GM23338 (cell line): Measurements from ENCODE around the gene BST2. TPM values are rescaled to one million over a fixed set of nuclear protein-coding genes. Genes with fewer than 3 reads are reported as not detected.

Experiments used
- ATAC-seq: fragments of 200-7000 bp; cut with Tn5 transposase; 3 replicates; pipeline ENCODE4 v1.9.1; 2020
- DNase-seq: peaks from one replicate; pipeline ENCODE4 v3.0.0-alpha.2; 2015; ENCODE audit warnings: low spot score
- H2AFZ ChIP-seq: fragments of 200-600 bp; sonication (generic); 2 replicates; pipeline ENCODE4 v1.8.0; 2016; ENCODE audit warnings: antibody characterized with exemption, mild to moderate bottlenecking, moderate library complexity
- H3F3A ChIP-seq: fragments of 200-600 bp; sonication (generic); replicated peaks from 2 replicates; pipeline ENCODE4 v1.8.0; 2017; ENCODE audit warnings: antibody characterized with exemption, mixed run types, low read depth
- H3K27ac ChIP-seq: fragments of 200-600 bp; sonication (generic); 2 replicates; pipeline ENCODE4 v1.6.1; 2016; ENCODE audit warnings: low read depth
- H3K27me3 ChIP-seq: fragments of 200-600 bp; sonication (generic); 2 replicates; pipeline ENCODE4 v1.8.0; 2016; ENCODE audit warnings: mild to moderate bottlenecking, mixed run types, moderate library complexity; ENCODE audit not compliant: insufficient read depth
- H3K36me3 ChIP-seq: fragments of 200-600 bp; sonication (generic); 2 replicates; pipeline ENCODE4 v1.8.0; 2016; ENCODE audit warnings: mild to moderate bottlenecking; ENCODE audit not compliant: insufficient read depth
- H3K4me1 ChIP-seq: fragments of 200-600 bp; sonication (generic); 2 replicates; pipeline ENCODE4 v1.8.0; 2016; ENCODE audit warnings: mild to moderate bottlenecking, moderate library complexity; ENCODE audit not compliant: insufficient read depth
- H3K4me2 ChIP-seq: fragments of 200-600 bp; sonication (generic); 2 replicates; pipeline ENCODE4 v1.7.1; 2017; ENCODE audit warnings: mixed run types
- H3K4me3 ChIP-seq: fragments of 200-600 bp; sonication (generic); 2 replicates; pipeline ENCODE4 v1.6.1; 2016; ENCODE audit warnings: mixed run types
- H3K79me2 ChIP-seq: fragments of 200-600 bp; sonication (generic); replicated peaks from 2 replicates; pipeline ENCODE4 v1.8.0; 2017; ENCODE audit warnings: mild to moderate bottlenecking; ENCODE audit not compliant: insufficient read depth
- H3K9me2 ChIP-seq: fragments of 200-600 bp; sonication (generic); 2 replicates; pipeline ENCODE4 v1.8.0; 2017; ENCODE audit not compliant: insufficient read depth
- H4K20me1 ChIP-seq: fragments of 200-600 bp; sonication (generic); replicated peaks from 2 replicates; pipeline ENCODE4 v1.8.0; 2017; ENCODE audit warnings: mild to moderate bottlenecking; ENCODE audit not compliant: insufficient read depth
- H3K27ac Mint-ChIP-seq: 2 replicates; pipeline ENCODE4 v1.8.0; 2020; ENCODE audit warnings: inconsistent platforms, mild to moderate bottlenecking, moderate library complexity, mixed read lengths
- H3K27me3 Mint-ChIP-seq: 3 replicates; pipeline ENCODE4 v1.8.0; 2022; ENCODE audit warnings: low read depth, mild to moderate bottlenecking, moderate library complexity, mixed read lengths, inconsistent platforms; ENCODE audit not compliant: insufficient read depth, poor library complexity
- H3K36me3 Mint-ChIP-seq: 3 replicates; pipeline ENCODE4 v1.8.0; 2021; ENCODE audit warnings: low read depth, mild to moderate bottlenecking, inconsistent platforms, moderate library complexity, mixed read lengths
- H3K4me1 Mint-ChIP-seq: 3 replicates; pipeline ENCODE4 v1.8.0; 2020; ENCODE audit warnings: mild to moderate bottlenecking, inconsistent platforms, mixed read lengths
- H3K4me3 Mint-ChIP-seq: 3 replicates; pipeline ENCODE4 v1.8.0; 2021; ENCODE audit warnings: moderate library complexity, mild to moderate bottlenecking, inconsistent platforms, mixed read lengths
- H3K9me3 Mint-ChIP-seq: 3 replicates; pipeline ENCODE4 v1.8.0; 2020; ENCODE audit warnings: moderate library complexity, mild to moderate bottlenecking, inconsistent platforms, mixed read lengths
- EZH2 ChIP-seq: fragments of 200-600 bp; sonication (generic); IDR thresholded peaks from one replicate; pipeline ENCODE4 v1.8.0; 2017; ENCODE audit warnings: antibody characterized with exemption, mild to moderate bottlenecking, low read depth; ENCODE audit not compliant: unreplicated experiment
- JUNB ChIP-seq: IDR thresholded peaks from one replicate; pipeline ENCODE4 v1.6.1; 2016; ENCODE audit warnings: antibody characterized with exemption; ENCODE audit not compliant: unreplicated experiment
- NANOG ChIP-seq: IDR thresholded peaks from 2 replicates; pipeline ENCODE4 v1.6.1; 2016; ENCODE audit warnings: antibody characterized with exemption, borderline replicate concordance
- POLR2AphosphoS5 ChIP-seq: IDR thresholded peaks from 2 replicates; pipeline ENCODE4 v1.6.1; 2016; ENCODE audit warnings: antibody characterized with exemption, low read depth
- STAT1 ChIP-seq: IDR thresholded peaks from one replicate; pipeline ENCODE4 v1.6.1; 2016; ENCODE audit warnings: antibody characterized with exemption; ENCODE audit not compliant: unreplicated experiment
- ZNF462 ChIP-seq: fragments of 250-450 bp; sonication (Bioruptor Pico); IDR thresholded peaks from 2 replicates; pipeline ENCODE4 v1.5.0; 2020; ENCODE audit warnings: mild to moderate bottlenecking, moderate library complexity
- polyA plus RNA-seq: library from polyadenylated mRNA; unstranded; fragments of >200 nt; fragmentation: Nextera tagmentation; extraction: Ambion mirVana; gene quantifications from 2 replicates; pipeline ENCODE4 v1.2.1, GENCODE V29; 2016
- total RNA-seq: library from RNA; depleted of rRNA; stranded (reverse); fragments of >200 nt; shearing (Covaris generic); gene quantifications from 2 replicates; pipeline ENCODE4 v1.2.3, GENCODE V29; 2014

BST2 gene
- total and polyA plus RNA-seq, 2 experiments from 2014 or later: 24.9 to 33.9 TPM

- Histone ChIP-seq H3K36me3 (no peaks in the 10 kb centered on the region), H3K4me2 (peak overlapping the region; percentile 85), H3K4me1 (peaks cover 17% of the 10 kb centered on the region), H3F3A (0 out of 2 replicates have a peak, but pooled peaks cover 7% of the 10 kb centered on the region), H3K27me3 (no peaks in the 10 kb centered on the region), H3K9me2 (no peaks in the 10 kb centered on the region), H3K79me2 (no peaks in the 10 kb centered on the region), H3K27ac (peak overlapping the region; percentile 90), H2AFZ (peak overlapping the region; percentile 63; the same call in 1 of the 2 replicates), H3K4me3 (peak overlapping the region; percentile 62), H4K20me1 (no peaks in the 10 kb centered on the region)
- Mint-ChIP-seq H3K36me3 (peaks cover 9% of the 10 kb centered on the region; the same call in 2 of the 3 replicates), H3K27me3 (peaks cover 12% of the 10 kb centered on the region), H3K27ac (peak overlapping the region; percentile 95), H3K9me3 (no peaks in the 10 kb centered on the region), H3K4me1 (peaks cover 28% of the 10 kb centered on the region), H3K4me3 (peak overlapping the region; percentile 83)
- peak; percentile 92 for DNase-seq
- peak; percentile 81 for ATAC-seq
- TF ChIP-seq JUNB (no peak), POLR2AphosphoS5 (peak; percentile 50)
Measured at GRCh38 chr19:17402982-17403855, 2.2 kb downstream of the BST2 start.

- peaks cover 9% of the 10 kb centered on the region; the same call in 1 of the 3 replicates for H3K36me3 Mint-ChIP-seq
Measured at GRCh38 chr19:17401628-17402027, 3.8 kb downstream of the BST2 start.

GRCh38 chr19:17398902-17399527 is 6.4 kb downstream of the BST2 start:
- H3K27ac Mint-ChIP-seq: no peak overlapping the region
- H3K27me3 Mint-ChIP-seq: peaks cover 18% of the 10 kb centered on the region
- H3K9me3 Mint-ChIP-seq: no peaks in the 10 kb centered on the region
- H3K27me3 ChIP-seq: no peaks in the 10 kb centered on the region
- no peak overlapping the region for H3K27ac ChIP-seq
- no peaks in the 10 kb centered on the region for H3F3A ChIP-seq
- H3K9me2 ChIP-seq: no peaks in the 10 kb centered on the region
- H3K4me3 Mint-ChIP-seq: no peak overlapping the region
- ATAC-seq (no peak), DNase-seq (no peak)
- H3K4me3 ChIP-seq: no peak overlapping the region
- H3K4me1 ChIP-seq: peaks cover 6% of the 10 kb centered on the region; the same call in 1 of the 2 replicates
- no peaks in the 10 kb centered on the region for H3K36me3 ChIP-seq
- no peaks in the 10 kb centered on the region; the same call in 1 of the 2 replicates for H4K20me1 ChIP-seq
- H3K79me2 ChIP-seq: no peaks in the 10 kb centered on the region
- H3K4me1 Mint-ChIP-seq: peaks cover 7% of the 10 kb centered on the region
- no peak overlapping the region for H3K4me2 ChIP-seq
- peaks cover 9% of the 10 kb centered on the region; the same call in 1 of the 3 replicates for H3K36me3 Mint-ChIP-seq
- no peak overlapping the region for H2AFZ ChIP-seq
- TF ChIP-seq NANOG (no peak), ZNF462 (CRISPR knock-in tag) (no peak), STAT1 (no peak)

More at GRCh38 chr19:17401628-17402027, 3.8 kb downstream of the BST2 start:
- peaks cover 17% of the 10 kb centered on the region for H3K4me1 ChIP-seq
- no peaks in the 10 kb centered on the region for H3K79me2 ChIP-seq
- no peaks in the 10 kb centered on the region for H3K36me3 ChIP-seq
- Mint-ChIP-seq H3K27me3 (peaks cover 14% of the 10 kb centered on the region), H3K9me3 (no peaks in the 10 kb centered on the region), H3K27ac (no peak overlapping the region), H3K4me3 (no peak overlapping the region), H3K4me1 (peaks cover 20% of the 10 kb centered on the region)
- H2AFZ ChIP-seq: no peak overlapping the region
- DNase-seq (no peak), ATAC-seq (no peak)
- no peaks in the 10 kb centered on the region for H3K27me3 ChIP-seq
- H4K20me1 ChIP-seq: no peaks in the 10 kb centered on the region
- no peak overlapping the region for H3K27ac ChIP-seq
- TF ChIP-seq EZH2 (no peak), JUNB (no peak)
- no peak overlapping the region for H3K4me3 ChIP-seq
- H3K4me2 ChIP-seq: no peak overlapping the region
- 0 out of 2 replicates have a peak, but pooled peaks cover 3% of the 10 kb centered on the region for H3F3A ChIP-seq
- H3K9me2 ChIP-seq: no peaks in the 10 kb centered on the region
